SK-N-SH (cell line): Measurements from ENCODE around the gene CYP4F3. TPM values are rescaled to one million over a fixed set of nuclear protein-coding genes. Genes with fewer than 3 reads are reported as not detected.

ENCODE experiments used
- CTCF ChIA-PET: fragments of 300-600, 350-600 bp; formaldehyde crosslinking; extraction: SDS; loops from one replicate; lab custom pipeline; 2021; lab: Yijun Ruan, JAX
- POLR2A ChIA-PET: fragments of 350-600 bp; sonication (Branson Sonifier 250); formaldehyde crosslinking; extraction: SDS; loops from one replicate; lab custom pipeline; 2020; ENCODE audit warnings: antibody characterized with exemption, inconsistent platforms; lab: Yijun Ruan, JAX
- DNase-seq: peaks from one replicate; pipeline ENCODE4 v3.0.0; 2012
- H2AFZ ChIP-seq: fragments of 200-600 bp; sonication (generic); 2 replicates; pipeline ENCODE4 v1.8.1; 2016; ENCODE audit warnings: antibody characterized with exemption, mild to moderate bottlenecking, low read depth
- H3F3A ChIP-seq: fragments of 200-600 bp; sonication (generic); replicated peaks from 2 replicates; pipeline ENCODE3; 2016; ENCODE audit warnings: antibody characterized with exemption, mild to moderate bottlenecking; ENCODE audit not compliant: insufficient read depth
- H3K27ac ChIP-seq, 2 experiments: fragments of 200-500 bp in 1 of 2; fragments of 200-600 bp in 1 of 2; sonication (Bioruptor generic) in 1 of 2; sonication (generic), shearing (Covaris generic) in 1 of 2; 2 replicates each; pipeline versions ENCODE4 v1.5.1 to v1.6.1; 2014 to 2016; ENCODE audit warnings: low read depth in 2 of 2, inconsistent platforms in 1 of 2, low read length in 1 of 2, mild to moderate bottlenecking in 1 of 2, mixed read lengths in 1 of 2
- H3K27me3 ChIP-seq: fragments of 200-600 bp; sonication (generic), shearing (Covaris generic); 2 replicates; pipeline ENCODE4 v1.6.1; 2016; ENCODE audit warnings: mixed run types; ENCODE audit not compliant: insufficient read depth
- H3K36me3 ChIP-seq, 2 experiments: fragments of 200-500 bp in 1 of 2; fragments of 200-600 bp in 1 of 2; sonication (Bioruptor generic) in 1 of 2; sonication (generic) in 1 of 2; replicated peaks in 1 of 2; 2 replicates each; pipeline versions ENCODE3 to v1.5.1; 2014 to 2016; ENCODE audit warnings: low read length in 1 of 2, mild to moderate bottlenecking in 1 of 2; ENCODE audit not compliant: insufficient read depth in 2 of 2, control insufficient read depth in 1 of 2
- H3K4me1 ChIP-seq, 2 experiments: fragments of 200-500 bp in 1 of 2; fragments of 200-600 bp in 1 of 2; sonication (Bioruptor generic) in 1 of 2; sonication (generic), shearing (Covaris generic) in 1 of 2; 2 replicates each; pipeline versions ENCODE4 v1.5.1 to v1.6.1; 2014 to 2016; ENCODE audit warnings: low read depth in 1 of 2, low read length in 1 of 2, mixed run types in 1 of 2; ENCODE audit not compliant: insufficient read depth in 2 of 2, control insufficient read depth in 1 of 2
- H3K4me2 ChIP-seq: fragments of 200-600 bp; sonication (generic), shearing (Covaris generic); 2 replicates; pipeline ENCODE4 v1.6.1; 2017; ENCODE audit warnings: mixed run types
- H3K4me3 ChIP-seq, 2 experiments: fragments of 200-500 bp in 1 of 2; fragments of 200-600 bp in 1 of 2; sonication (Bioruptor generic) in 1 of 2; sonication (generic), shearing (Covaris generic) in 1 of 2; 2 replicates each; pipeline versions ENCODE4 v1.5.1 to v1.8.1; 2014 to 2016; ENCODE audit warnings: low read depth in 2 of 2, inconsistent platforms in 1 of 2, low read length in 1 of 2, mild to moderate bottlenecking in 1 of 2, mixed read lengths in 1 of 2, moderate library complexity in 1 of 2
- H3K79me2 ChIP-seq: fragments of 200-600 bp; sonication (generic); 2 replicates; pipeline ENCODE4 v1.8.1; 2017; ENCODE audit warnings: mild to moderate bottlenecking; ENCODE audit not compliant: insufficient read depth
- H3K9ac ChIP-seq: fragments of 200-600 bp; sonication (generic); 2 replicates; pipeline ENCODE4 v1.6.1; 2017; ENCODE audit warnings: mixed run types
- H3K9me2 ChIP-seq: fragments of 200-600 bp; sonication (generic); 2 replicates; pipeline ENCODE4 v1.6.1; 2017; ENCODE audit warnings: mixed run types
- H3K9me3 ChIP-seq: fragments of 200-600 bp; sonication (generic); 2 replicates; pipeline ENCODE4 v1.6.1; 2017; ENCODE audit warnings: mixed run types, mild to moderate bottlenecking, moderate library complexity
- H4K20me1 ChIP-seq: fragments of 200-600 bp; sonication (generic); 2 replicates; pipeline ENCODE4 v1.6.1; 2017; ENCODE audit warnings: mild to moderate bottlenecking, mixed run types; ENCODE audit not compliant: insufficient read depth
- CHD2 ChIP-seq: fragments of 150-350 bp; IDR thresholded peaks from 2 replicates; pipeline ENCODE4 v1.6.1; 2018; ENCODE audit warnings: low read length; ENCODE audit not compliant: partially characterized antibody
- EP300 ChIP-seq, 2 experiments: IDR thresholded peaks; 2 replicates each; pipeline versions ENCODE4 v1.4.0 to v1.6.1; 2012; ENCODE audit warnings: borderline replicate concordance in 1 of 2, low read depth in 1 of 2, low read length in 1 of 2
- EZH2phosphoT487 ChIP-seq: fragments of 200-600 bp; sonication (generic); IDR thresholded peaks from 2 replicates; pipeline ENCODE4 v1.6.1; 2017; ENCODE audit warnings: low read depth, mixed run types, mild to moderate bottlenecking, antibody characterized with exemption, moderate library complexity, borderline replicate concordance
- FOSL2 ChIP-seq: IDR thresholded peaks from 2 replicates; pipeline ENCODE4 v1.4.0; 2012; ENCODE audit warnings: low read depth, mild to moderate bottlenecking, moderate library complexity, borderline replicate concordance
- FOXM1 ChIP-seq: IDR thresholded peaks from 2 replicates; pipeline ENCODE4 v1.4.0; 2012; ENCODE audit warnings: low read depth, mild to moderate bottlenecking
- GABPA ChIP-seq: IDR thresholded peaks from 2 replicates; pipeline ENCODE4 v1.4.0; 2012; ENCODE audit warnings: low read depth, mild to moderate bottlenecking
- JUND ChIP-seq: IDR thresholded peaks from 2 replicates; pipeline ENCODE4 v1.4.0; 2012
- MAX ChIP-seq: IDR thresholded peaks from 2 replicates; pipeline ENCODE4 v1.4.0; 2012; ENCODE audit warnings: low read depth
- MEF2A ChIP-seq: IDR thresholded peaks from 2 replicates; pipeline ENCODE4 v1.4.0; 2012; ENCODE audit warnings: low read depth, borderline replicate concordance
- NRF1 ChIP-seq: IDR thresholded peaks from 2 replicates; pipeline ENCODE4 v1.6.1; 2012; ENCODE audit warnings: low read depth, mild to moderate bottlenecking, low read length
- POLR2AphosphoS5 ChIP-seq: IDR thresholded peaks from 2 replicates; pipeline ENCODE4 v1.6.1; 2012; ENCODE audit warnings: low read depth, low read length
- RFX5 ChIP-seq: IDR thresholded peaks from 2 replicates; pipeline ENCODE4 v1.6.1; 2012; ENCODE audit warnings: mild to moderate bottlenecking, improper control_type of control experiment, low read length
- RXRA ChIP-seq: IDR thresholded peaks from 2 replicates; pipeline ENCODE4 v1.4.0; 2012; ENCODE audit warnings: low read depth, mild to moderate bottlenecking, borderline replicate concordance
- SIN3A ChIP-seq: IDR thresholded peaks from 2 replicates; pipeline ENCODE4 v1.6.1; 2012; ENCODE audit warnings: low read depth, mild to moderate bottlenecking, low read length, moderate library complexity, borderline replicate concordance
- SMC3 ChIP-seq: IDR thresholded peaks from 2 replicates; pipeline ENCODE4 v1.6.1; 2012; ENCODE audit warnings: low read depth, low read length, improper control_type of control experiment
- TCF12 ChIP-seq: IDR thresholded peaks from 2 replicates; pipeline ENCODE4 v1.4.0; 2012
- TEAD4 ChIP-seq: IDR thresholded peaks from 2 replicates; pipeline ENCODE4 v1.4.0; 2012; ENCODE audit warnings: mild to moderate bottlenecking, borderline replicate concordance; ENCODE audit not compliant: insufficient read depth
- ZBTB33 ChIP-seq: IDR thresholded peaks from 2 replicates; pipeline ENCODE4 v1.4.0; 2012; ENCODE audit warnings: low read depth, borderline replicate concordance
- WGBS: methylation state at CpG from one replicate; pipeline ENCODE4 v1.1.6; 2017; ENCODE audit warnings: low lambda C conversion rate; 5-methylcytosine and 5-hydroxymethylcytosine counted together
- polyA plus RNA-seq, 3 experiments: library from polyadenylated mRNA; depleted of rRNA; stranded (reverse); fragments of >200 nt; gene quantifications; 2 replicates each; pipeline ENCODE4 v1.2.3, GENCODE V29; 2012
- TF ChIP-seq, protein P1 (sequence below): fragments of 150-350 bp; IDR thresholded peaks from 2 replicates; pipeline ENCODE4 v1.6.1; 2016; ENCODE audit warnings: mild to moderate bottlenecking, low read depth, low read length
- TF ChIP-seq, protein P2 (sequence below): IDR thresholded peaks from 2 replicates; pipeline ENCODE4 v1.4.0; 2012; ENCODE audit warnings: low read depth, borderline replicate concordance

CYP4F3 gene
- polyA plus RNA-seq, 1 of the 3 experiments (the other 2 are of a cell fraction): 0.08 TPM

DNA sequence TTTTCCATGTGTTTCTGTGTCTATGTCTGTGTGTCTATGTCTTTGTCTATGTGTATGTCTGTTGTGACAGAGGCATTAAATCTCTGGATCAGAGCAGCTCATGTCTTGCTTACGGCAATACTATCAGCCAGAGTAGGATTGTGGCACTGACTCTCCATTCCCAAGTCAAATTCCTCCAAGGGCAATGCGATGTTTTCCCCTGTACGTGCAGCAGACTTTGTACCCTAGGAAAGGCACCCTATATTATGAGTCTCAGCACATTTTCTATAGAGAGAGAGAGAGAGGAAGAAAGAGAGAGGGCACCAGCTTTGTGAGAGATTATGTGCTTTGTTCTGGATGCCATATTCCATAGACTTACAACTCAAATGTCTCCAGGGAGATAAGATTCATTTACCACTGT lies 11.1 kb downstream of the CYP4F3 start:
- Histone ChIP-seq H3K79me2 (no peaks in the 10 kb centered on the region), H3K27me3 (no peaks in the 10 kb centered on the region), H3K4me3 (no peak overlapping the region)
- POLR2A ChIA-PET: no interaction called here
- TF ChIP-seq TCF12 (no peak), MAX (no peak), MEF2A (no peak), NRF1 (no peak), GABPA (no peak), EZH2phosphoT487 (no peak), EP300 (IDR thresholded peaks at IDR 0.05; ENCODE audit: borderline replicate concordance in 1 of 2, low read depth in 1 of 2, low read length in 1 of 2) (no peak), SMC3 (no peak), POLR2AphosphoS5 (no peak), FOSL2 (no peak), CHD2 (no peak), JUND (no peak), RXRA (no peak), SIN3A (no peak), TEAD4 (no peak), ZBTB33 (no peak), RFX5 (no peak), FOXM1 (no peak)
- TF ChIP-seq, protein P1, sequence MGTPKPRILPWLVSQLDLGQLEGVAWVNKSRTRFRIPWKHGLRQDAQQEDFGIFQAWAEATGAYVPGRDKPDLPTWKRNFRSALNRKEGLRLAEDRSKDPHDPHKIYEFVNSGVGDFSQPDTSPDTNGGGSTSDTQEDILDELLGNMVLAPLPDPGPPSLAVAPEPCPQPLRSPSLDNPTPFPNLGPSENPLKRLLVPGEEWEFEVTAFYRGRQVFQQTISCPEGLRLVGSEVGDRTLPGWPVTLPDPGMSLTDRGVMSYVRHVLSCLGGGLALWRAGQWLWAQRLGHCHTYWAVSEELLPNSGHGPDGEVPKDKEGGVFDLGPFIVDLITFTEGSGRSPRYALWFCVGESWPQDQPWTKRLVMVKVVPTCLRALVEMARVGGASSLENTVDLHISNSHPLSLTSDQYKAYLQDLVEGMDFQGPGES: no peak
- TF ChIP-seq, protein P2, sequence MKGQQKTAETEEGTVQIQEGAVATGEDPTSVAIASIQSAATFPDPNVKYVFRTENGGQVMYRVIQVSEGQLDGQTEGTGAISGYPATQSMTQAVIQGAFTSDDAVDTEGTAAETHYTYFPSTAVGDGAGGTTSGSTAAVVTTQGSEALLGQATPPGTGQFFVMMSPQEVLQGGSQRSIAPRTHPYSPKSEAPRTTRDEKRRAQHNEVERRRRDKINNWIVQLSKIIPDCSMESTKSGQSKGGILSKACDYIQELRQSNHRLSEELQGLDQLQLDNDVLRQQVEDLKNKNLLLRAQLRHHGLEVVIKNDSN: no peak
- TF ChIP-seq, all 33 proteins: peak for 0
- no peaks in the 10 kb centered on the region for H3K9me2 ChIP-seq
- no peaks in the 10 kb centered on the region for H3F3A ChIP-seq
- CTCF ChIA-PET: no interaction called here
- H4K20me1 ChIP-seq: no peaks in the 10 kb centered on the region
- H3K36me3 ChIP-seq: no peaks in the 10 kb centered on the region
- no peaks in the 10 kb centered on the region for H3K4me1 ChIP-seq
- WGBS: 12% methylated on average over 3 of the region's 3 CpGs
- no peak overlapping the region for H3K4me2 ChIP-seq
- H3K27ac ChIP-seq: no peak overlapping the region
- no peaks in the 10 kb centered on the region for H3K9me3 ChIP-seq
- H2AFZ ChIP-seq: no peak overlapping the region
- H3K9ac ChIP-seq: no peak overlapping the region
- DNase-seq: no peak
